Neural progenitor cell (in vitro differentiated cells): ENCODE data around the gene AHSG. TPM values are rescaled to one million over a fixed set of nuclear protein-coding genes. Genes with fewer than 3 reads are reported as not detected.

Experiments
- DNase-seq: peaks from one replicate; pipeline ENCODE4 v3.0.0-alpha.2; 2016; ENCODE audit warnings: low spot score
- H2AFZ ChIP-seq: fragments of 200-600 bp; sonication (generic); replicated peaks from 2 replicates; pipeline ENCODE4 v1.6.1; 2016; ENCODE audit warnings: antibody characterized with exemption
- H3F3A ChIP-seq: fragments of 200-600 bp; sonication (generic); 2 replicates; pipeline ENCODE4 v1.6.1; 2016; ENCODE audit warnings: antibody characterized with exemption, low read depth
- H3K27ac ChIP-seq: fragments of 200-600 bp; sonication (generic); 2 replicates; pipeline ENCODE4 v1.5.1; 2016; ENCODE audit warnings: mild to moderate bottlenecking
- H3K27me3 ChIP-seq: fragments of 200-600 bp; sonication (generic); 2 replicates; pipeline ENCODE4 v1.6.1; 2016; ENCODE audit warnings: mild to moderate bottlenecking, moderate library complexity
- H3K36me3 ChIP-seq: fragments of 200-600 bp; sonication (generic); 2 replicates; pipeline ENCODE4 v1.5.1; 2016
- H3K4me1 ChIP-seq: fragments of 200-600 bp; sonication (generic); 2 replicates; pipeline ENCODE4 v1.6.1; 2016; ENCODE audit warnings: mixed run types
- H3K4me2 ChIP-seq: fragments of 200-600 bp; sonication (generic); 2 replicates; pipeline ENCODE4 v1.6.1; 2016
- H3K4me3 ChIP-seq: fragments of 200-600 bp; sonication (generic); 2 replicates; pipeline ENCODE4 v1.5.1; 2016
- H3K79me2 ChIP-seq: fragments of 200-600 bp; sonication (generic); 2 replicates; pipeline ENCODE4 v1.6.1; 2016; ENCODE audit warnings: low read depth
- H3K9ac ChIP-seq: fragments of 200-600 bp; sonication (generic); 2 replicates; pipeline ENCODE4 v1.6.1; 2016
- H3K9me3 ChIP-seq: fragments of 200-600 bp; sonication (generic); 2 replicates; pipeline ENCODE4 v1.5.1; 2016; ENCODE audit warnings: low read depth
- H4K20me1 ChIP-seq: fragments of 200-600 bp; sonication (generic); 2 replicates; pipeline ENCODE4 v1.6.1; 2016; ENCODE audit warnings: low read depth
- H3K27ac Mint-ChIP-seq: 3 replicates; pipeline ENCODE4 v1.8.0; 2021; ENCODE audit warnings: mixed read lengths
- H3K27me3 Mint-ChIP-seq: 2 replicates; pipeline ENCODE4 v1.8.0; 2022; ENCODE audit warnings: low read depth, mild to moderate bottlenecking, inconsistent platforms, moderate library complexity, mixed read lengths; ENCODE audit not compliant: insufficient read depth
- H3K36me3 Mint-ChIP-seq: 3 replicates; pipeline ENCODE4 v1.8.0; 2021; ENCODE audit warnings: mixed read lengths
- H3K4me1 Mint-ChIP-seq: 3 replicates; pipeline ENCODE4 v1.8.0; 2021; ENCODE audit warnings: mixed read lengths
- H3K4me3 Mint-ChIP-seq: 3 replicates; pipeline ENCODE4 v1.8.0; 2021; ENCODE audit warnings: mild to moderate bottlenecking, moderate library complexity, mixed read lengths
- H3K9me3 Mint-ChIP-seq: 3 replicates; pipeline ENCODE4 v1.8.0; 2020; ENCODE audit warnings: mixed read lengths
- EZH2 ChIP-seq: fragments of 200-600 bp; sonication (generic); IDR thresholded peaks from 2 replicates; pipeline ENCODE4 v1.6.1; 2017; ENCODE audit warnings: antibody characterized with exemption, mild to moderate bottlenecking, moderate library complexity
- EZH2phosphoT487 ChIP-seq: fragments of 200-600 bp; sonication (generic); IDR thresholded peaks from 2 replicates; pipeline ENCODE4 v1.6.1; 2017; ENCODE audit warnings: antibody characterized with exemption
- total RNA-seq: library from RNA; depleted of rRNA; stranded (reverse); fragments of >200 nt; gene quantifications from 2 replicates; pipeline ENCODE4 v1.2.3, GENCODE V29; 2015; ENCODE audit warnings: low replicate concordance
- TF ChIP-seq, protein P1 (sequence below): fragments of 200-600 bp; sonication (generic); IDR thresholded peaks from 2 replicates; pipeline ENCODE4 v1.5.1; 2017; ENCODE audit warnings: antibody characterized with exemption, mild to moderate bottlenecking

AHSG gene
- total RNA-seq, 1 donor from 2014 or later: not detected

- TF ChIP-seq, protein P1, sequence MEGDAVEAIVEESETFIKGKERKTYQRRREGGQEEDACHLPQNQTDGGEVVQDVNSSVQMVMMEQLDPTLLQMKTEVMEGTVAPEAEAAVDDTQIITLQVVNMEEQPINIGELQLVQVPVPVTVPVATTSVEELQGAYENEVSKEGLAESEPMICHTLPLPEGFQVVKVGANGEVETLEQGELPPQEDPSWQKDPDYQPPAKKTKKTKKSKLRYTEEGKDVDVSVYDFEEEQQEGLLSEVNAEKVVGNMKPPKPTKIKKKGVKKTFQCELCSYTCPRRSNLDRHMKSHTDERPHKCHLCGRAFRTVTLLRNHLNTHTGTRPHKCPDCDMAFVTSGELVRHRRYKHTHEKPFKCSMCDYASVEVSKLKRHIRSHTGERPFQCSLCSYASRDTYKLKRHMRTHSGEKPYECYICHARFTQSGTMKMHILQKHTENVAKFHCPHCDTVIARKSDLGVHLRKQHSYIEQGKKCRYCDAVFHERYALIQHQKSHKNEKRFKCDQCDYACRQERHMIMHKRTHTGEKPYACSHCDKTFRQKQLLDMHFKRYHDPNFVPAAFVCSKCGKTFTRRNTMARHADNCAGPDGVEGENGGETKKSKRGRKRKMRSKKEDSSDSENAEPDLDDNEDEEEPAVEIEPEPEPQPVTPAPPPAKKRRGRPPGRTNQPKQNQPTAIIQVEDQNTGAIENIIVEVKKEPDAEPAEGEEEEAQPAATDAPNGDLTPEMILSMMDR: no peak
- no peaks in the 10 kb centered on the region for H3K79me2 ChIP-seq
- H3F3A ChIP-seq: peaks cover 5% of the 10 kb centered on the region
- no peaks in the 10 kb centered on the region for H3K27me3 Mint-ChIP-seq
- no peak overlapping the region for H3K4me3 Mint-ChIP-seq
- no peaks in the 10 kb centered on the region for H4K20me1 ChIP-seq
- no peaks in the 10 kb centered on the region for H3K36me3 Mint-ChIP-seq
- no peak overlapping the region for H2AFZ ChIP-seq
- no peak overlapping the region for H3K4me2 ChIP-seq
- H3K27ac Mint-ChIP-seq: no peak overlapping the region
- no peaks in the 10 kb centered on the region for H3K27me3 ChIP-seq
- no peaks in the 10 kb centered on the region for H3K4me1 ChIP-seq
- H3K9ac ChIP-seq: no peak overlapping the region
- DNase-seq: no peak
- no peak overlapping the region for H3K4me3 ChIP-seq
- no peaks in the 10 kb centered on the region for H3K9me3 Mint-ChIP-seq
- no peaks in the 10 kb centered on the region for H3K9me3 ChIP-seq
- no peak overlapping the region for H3K27ac ChIP-seq
- H3K36me3 ChIP-seq: no peaks in the 10 kb centered on the region
- no peaks in the 10 kb centered on the region for H3K4me1 Mint-ChIP-seq
These were observed 22.8 kb upstream of the AHSG start for GRCh38 chr3:186589856-186590579.

DNA sequence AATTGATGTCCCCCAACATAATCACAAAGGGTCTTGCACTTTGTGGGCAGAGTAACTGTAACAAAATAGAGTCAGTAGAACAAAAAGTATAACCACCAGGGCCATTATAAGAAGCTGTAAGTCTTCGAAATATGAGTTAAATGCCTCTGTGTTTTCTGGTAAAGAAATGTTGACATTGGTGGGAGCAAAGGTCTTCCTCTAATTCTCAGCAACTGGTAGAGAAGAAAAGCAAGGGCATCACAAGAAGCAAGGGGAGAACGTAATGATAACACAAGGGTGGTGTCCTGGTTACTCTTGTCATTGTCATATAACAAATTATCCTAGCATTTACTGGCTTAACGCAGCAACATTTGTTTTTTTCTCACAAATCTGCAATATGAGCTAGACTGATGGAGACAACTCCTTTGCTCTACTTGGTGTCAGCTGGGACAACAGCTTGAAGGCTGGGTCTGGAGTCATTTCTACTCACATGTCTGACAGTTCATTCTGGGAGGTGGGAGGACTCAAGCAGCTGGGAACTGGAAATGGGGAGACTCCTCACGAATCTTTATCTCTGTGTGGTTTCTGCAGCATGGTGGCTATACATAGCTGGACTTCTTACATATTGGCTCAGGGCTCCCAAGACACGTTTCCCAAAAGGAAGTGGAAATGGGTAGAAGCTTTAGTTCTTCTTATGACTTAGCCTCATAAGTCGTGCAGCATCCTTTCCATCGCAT, 22.1 kb upstream of the AHSG start:
- H3K27me3 ChIP-seq: no peaks in the 10 kb centered on the region
- H3K4me2 ChIP-seq: no peak overlapping the region
- no peak overlapping the region for H2AFZ ChIP-seq
- no peaks in the 10 kb centered on the region for H3K36me3 ChIP-seq
- no peak overlapping the region for H3K4me3 Mint-ChIP-seq
- no peaks in the 10 kb centered on the region for H3K4me1 Mint-ChIP-seq
- no peaks in the 10 kb centered on the region for H4K20me1 ChIP-seq
- DNase-seq: no peak
- H3K27ac Mint-ChIP-seq: no peak overlapping the region
- no peaks in the 10 kb centered on the region for H3K9me3 ChIP-seq
- no peak overlapping the region for H3K4me3 ChIP-seq
- H3F3A ChIP-seq: no peaks in the 10 kb centered on the region
- no peak for TF ChIP-seq EZH2
- TF ChIP-seq EZH2phosphoT487: no peak
- TF ChIP-seq, protein P1: no peak
- H3K9me3 Mint-ChIP-seq: no peaks in the 10 kb centered on the region
- H3K79me2 ChIP-seq: no peaks in the 10 kb centered on the region
- no peaks in the 10 kb centered on the region for H3K27me3 Mint-ChIP-seq
- no peak overlapping the region for H3K9ac ChIP-seq
- H3K4me1 ChIP-seq: no peaks in the 10 kb centered on the region
- no peaks in the 10 kb centered on the region for H3K36me3 Mint-ChIP-seq
- H3K27ac ChIP-seq: no peak overlapping the region

DNA sequence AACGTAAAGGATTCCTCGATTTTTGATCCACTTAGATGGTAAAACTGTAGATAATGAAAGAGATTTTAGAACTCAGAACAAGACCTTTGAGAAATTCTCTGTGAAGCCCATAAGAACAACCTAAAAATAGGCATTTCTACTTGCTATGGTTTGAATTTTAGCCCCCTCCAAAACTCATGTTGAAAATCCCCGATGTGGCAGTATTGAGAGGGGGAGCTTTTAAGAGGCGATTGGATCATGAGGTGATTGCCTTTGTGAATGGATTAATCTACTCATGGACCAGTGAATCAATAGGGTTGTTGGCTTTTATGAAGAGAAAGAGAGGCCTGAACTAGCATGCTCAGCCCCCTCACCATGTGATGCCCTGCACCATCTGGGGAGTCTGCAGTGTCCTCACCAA, 20.2 kb upstream of the AHSG start:
- H3K9ac ChIP-seq: no peak overlapping the region
- no peak overlapping the region for H3K4me3 ChIP-seq
- H3K36me3 ChIP-seq: no peaks in the 10 kb centered on the region
- H3K79me2 ChIP-seq: no peaks in the 10 kb centered on the region
- peaks cover 5% of the 10 kb centered on the region for H3K4me1 Mint-ChIP-seq
- H3F3A ChIP-seq: no peaks in the 10 kb centered on the region
- H4K20me1 ChIP-seq: no peaks in the 10 kb centered on the region
- H3K27me3 Mint-ChIP-seq: no peaks in the 10 kb centered on the region
- H3K9me3 Mint-ChIP-seq: no peaks in the 10 kb centered on the region
- H3K27ac ChIP-seq: no peak overlapping the region
- no peaks in the 10 kb centered on the region for H3K4me1 ChIP-seq
- H3K27ac Mint-ChIP-seq: no peak overlapping the region
- peaks cover 3% of the 10 kb centered on the region for H3K27me3 ChIP-seq
- no peak for DNase-seq
- TF ChIP-seq, protein P1: no peak
- no peak for TF ChIP-seq EZH2
- no peak for TF ChIP-seq EZH2phosphoT487
- no peak overlapping the region for H3K4me3 Mint-ChIP-seq
- H3K9me3 ChIP-seq: no peaks in the 10 kb centered on the region
- no peaks in the 10 kb centered on the region for H3K36me3 Mint-ChIP-seq
- no peak overlapping the region for H3K4me2 ChIP-seq
- H2AFZ ChIP-seq: no peak overlapping the region
